Ishikawa (cell line): ENCODE results near the gene IGFBP7.

Experiments
- CEBPB ChIP-seq: IDR thresholded peaks from 2 replicates; pipeline ENCODE4 v1.6.1; 2012
- CREB1 ChIP-seq: IDR thresholded peaks from 2 replicates; pipeline ENCODE4 v1.6.1; 2012; ENCODE audit warnings: low read depth
- EGR1 ChIP-seq: IDR thresholded peaks from 2 replicates; pipeline ENCODE4 v1.6.1; 2012
- EP300 ChIP-seq: IDR thresholded peaks from 2 replicates; pipeline ENCODE4 v1.6.1; 2012; ENCODE audit warnings: borderline replicate concordance
- FOXM1 ChIP-seq: IDR thresholded peaks from 2 replicates; pipeline ENCODE4 v1.6.1; 2012; ENCODE audit warnings: low read depth, borderline replicate concordance
- MAX ChIP-seq: IDR thresholded peaks from 2 replicates; pipeline ENCODE4 v1.6.1; 2012
- NFIC ChIP-seq: IDR thresholded peaks from 2 replicates; pipeline ENCODE4 v1.6.1; 2012
- RAD21 ChIP-seq: IDR thresholded peaks from 2 replicates; pipeline ENCODE4 v1.6.1; 2012; ENCODE audit warnings: low read depth
- REST ChIP-seq: IDR thresholded peaks from 2 replicates; pipeline ENCODE4 v1.6.1; 2012; ENCODE audit warnings: low read depth, mild to moderate bottlenecking
- TAF1 ChIP-seq: IDR thresholded peaks from 2 replicates; pipeline ENCODE4 v1.6.1; 2012; ENCODE audit warnings: low read depth, mild to moderate bottlenecking
- TCF12 ChIP-seq: IDR thresholded peaks from 2 replicates; pipeline ENCODE4 v1.6.1; 2012; ENCODE audit warnings: low read depth
- TEAD4 ChIP-seq: IDR thresholded peaks from 2 replicates; pipeline ENCODE4 v1.6.1; 2012
- YY1 ChIP-seq: IDR thresholded peaks from 2 replicates; pipeline ENCODE4 v1.6.1; 2012; ENCODE audit warnings: low read depth
- ZBTB7A ChIP-seq: IDR thresholded peaks from 2 replicates; pipeline ENCODE4 v1.6.1; 2012; ENCODE audit warnings: low read depth
- TF ChIP-seq, protein P1 (sequence below): IDR thresholded peaks from 2 replicates; pipeline ENCODE4 v1.6.1; 2012

IGFBP7 gene

DNA sequence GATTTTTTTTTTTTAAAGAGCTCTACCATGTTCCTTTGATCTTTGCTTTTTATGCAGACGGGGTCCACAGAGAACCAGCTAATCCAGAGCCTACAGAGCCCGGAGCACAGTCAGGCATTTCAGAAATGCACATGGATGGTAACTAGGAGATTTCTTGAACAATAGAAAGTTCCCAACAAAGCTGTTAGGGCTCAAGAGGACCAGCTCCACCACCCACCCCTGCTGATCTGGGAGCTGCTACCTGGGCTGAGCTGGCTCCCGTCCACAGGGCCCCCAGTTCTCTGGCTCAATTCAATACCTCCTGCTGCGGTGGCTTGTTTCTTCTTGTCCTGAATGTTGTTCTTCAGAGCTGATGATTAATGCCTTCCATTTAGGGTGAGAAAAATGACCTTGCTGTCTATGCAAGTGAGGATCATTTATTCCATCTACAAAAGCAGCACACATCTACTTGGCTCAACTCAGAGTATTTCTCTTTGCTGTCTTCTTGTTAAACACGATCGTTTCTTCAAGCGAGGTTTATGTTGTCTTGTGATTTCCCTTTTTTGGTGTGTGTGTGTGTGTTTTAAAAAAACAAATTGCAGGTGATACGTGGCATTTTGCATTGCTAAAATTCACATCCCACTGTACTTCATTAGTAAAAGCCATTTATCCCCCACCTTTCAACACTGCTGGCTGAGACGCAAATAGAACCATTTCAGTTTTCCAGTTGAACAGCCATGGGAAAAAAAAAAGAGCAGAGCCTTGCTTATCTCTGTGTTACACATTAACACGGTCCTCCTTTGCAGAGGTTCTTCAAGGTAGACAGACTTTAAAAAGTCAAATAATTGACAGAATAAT, 31.3 kb downstream of the IGFBP7 start:
- TF ChIP-seq CREB1 (no peak), NFIC (peak; percentile 95), TEAD4 (peak; percentile 54; the same call in 1 of the 2 replicates), EP300 (peak; percentile 78; the same call in 1 of the 2 replicates), TCF12 (peak; percentile 84), YY1 (no peak)
- TF ChIP-seq, protein P1, sequence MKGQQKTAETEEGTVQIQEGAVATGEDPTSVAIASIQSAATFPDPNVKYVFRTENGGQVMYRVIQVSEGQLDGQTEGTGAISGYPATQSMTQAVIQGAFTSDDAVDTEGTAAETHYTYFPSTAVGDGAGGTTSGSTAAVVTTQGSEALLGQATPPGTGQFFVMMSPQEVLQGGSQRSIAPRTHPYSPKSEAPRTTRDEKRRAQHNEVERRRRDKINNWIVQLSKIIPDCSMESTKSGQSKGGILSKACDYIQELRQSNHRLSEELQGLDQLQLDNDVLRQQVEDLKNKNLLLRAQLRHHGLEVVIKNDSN = no peak

DNA sequence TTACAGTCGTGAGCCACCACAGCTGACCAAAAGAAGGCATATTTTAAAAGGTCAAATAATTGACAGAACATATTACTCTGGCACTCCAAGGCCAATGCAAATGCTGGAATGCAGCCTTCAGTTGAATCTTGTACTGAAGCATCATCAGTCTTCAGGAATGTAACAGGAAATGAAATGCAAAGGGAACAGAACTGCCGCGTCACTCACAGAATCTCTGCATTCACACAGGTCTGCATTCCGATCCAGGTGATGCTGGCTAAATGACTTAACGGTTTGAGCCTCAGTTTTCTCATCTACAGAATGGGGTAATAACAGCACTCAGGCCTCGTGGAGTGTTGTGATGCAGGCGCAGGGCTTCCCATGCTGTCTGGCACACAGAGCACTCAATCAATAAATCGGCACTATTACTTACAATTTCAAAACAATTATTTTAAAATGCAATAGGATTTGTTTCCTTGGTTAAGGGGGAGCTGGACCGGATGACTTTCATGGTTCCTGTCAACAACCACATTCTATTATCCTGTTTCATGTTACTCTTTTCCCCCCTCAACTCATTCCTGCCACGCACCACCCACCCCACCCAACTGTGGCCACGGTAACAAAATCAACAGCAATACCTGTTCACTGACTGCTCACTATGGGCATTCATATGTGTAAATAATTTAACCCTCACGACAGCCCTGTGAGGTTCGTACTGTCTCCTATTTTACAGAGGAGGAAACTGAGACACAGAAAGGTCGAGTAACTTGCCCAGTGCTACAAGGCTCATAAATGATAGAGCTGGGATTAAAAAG, 32.4 kb downstream of the IGFBP7 start:
- TF ChIP-seq TCF12 = no peak
- no peak for TF ChIP-seq ZBTB7A
- no peak for TF ChIP-seq NFIC
- TF ChIP-seq TEAD4 = peak; percentile 32; the same call in 1 of the 2 replicates

GRCh38 chr4:57076646-57077045, 33.5 kb downstream of the IGFBP7 start:
- TF ChIP-seq YY1 (no peak), FOXM1 (no peak), MAX (no peak)

DNA sequence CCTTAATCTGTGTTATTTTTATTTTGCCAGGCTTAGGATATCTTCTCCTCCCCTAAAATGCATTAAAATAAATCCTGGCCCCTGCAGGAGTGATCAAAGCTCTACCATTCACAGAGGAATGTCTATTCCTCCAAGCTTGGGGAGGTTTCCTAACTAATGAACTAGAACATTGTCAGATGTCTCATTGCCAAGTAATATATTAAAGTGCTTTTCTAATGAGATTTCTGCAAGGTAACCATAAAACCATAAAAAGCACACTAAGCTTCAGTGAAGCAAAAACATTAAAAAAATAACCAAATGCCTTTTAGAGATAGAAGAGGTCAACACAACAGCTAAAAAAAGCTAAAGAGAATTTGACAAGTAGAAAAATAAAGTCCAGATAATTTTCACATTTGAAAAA, 34.8 kb downstream of the IGFBP7 start:
- TF ChIP-seq EGR1 (no peak), TEAD4 (no peak), FOXM1 (no peak), NFIC (no peak), CREB1 (no peak), ZBTB7A (no peak), TCF12 (no peak), YY1 (no peak), TAF1 (no peak), RAD21 (no peak), REST (no peak), MAX (no peak), CEBPB (no peak)
- TF ChIP-seq, protein P1 = no peak

- TF ChIP-seq, protein P1 = peak; percentile 63; the same call in 1 of the 2 replicates
- peak; percentile 71 for TF ChIP-seq MAX
- no peak for TF ChIP-seq RAD21
Observed at GRCh38 chr4:57074744-57075143, 35.4 kb downstream of the IGFBP7 start.

DNA sequence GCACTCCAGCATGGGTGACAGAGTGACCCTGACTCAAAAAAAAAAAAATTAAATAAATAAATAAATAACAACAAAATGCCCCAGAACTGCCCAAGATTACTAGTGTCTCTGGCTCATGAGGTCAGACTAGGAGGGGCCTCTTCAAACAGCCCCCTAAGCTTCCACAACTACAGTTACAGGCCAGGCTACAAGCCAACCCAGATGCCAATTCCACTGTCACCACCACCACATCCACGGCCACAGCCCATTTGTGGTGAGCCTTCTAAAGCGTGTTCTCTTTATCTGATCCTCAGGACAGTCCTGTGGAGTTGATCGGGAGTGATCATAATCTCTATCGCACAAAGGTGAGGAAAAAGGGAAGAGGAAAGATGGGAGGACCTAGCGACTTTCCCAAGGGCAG, 36.6 kb downstream of the IGFBP7 start:
- TF ChIP-seq TAF1 (no peak), FOXM1 (no peak), CREB1 (no peak), RAD21 (no peak), REST (no peak), TCF12 (no peak), EP300 (no peak), CEBPB (no peak), NFIC (no peak), YY1 (no peak), MAX (no peak)
- TF ChIP-seq, protein P1 = no peak
